Myocyte (in vitro differentiated cells): ENCODE data around the gene INPP5D. TPM values are rescaled to one million over a fixed set of nuclear protein-coding genes. Genes with fewer than 3 reads are reported as not detected.
"Not testable (repeated sequence)": the region's sequence is repeated elsewhere in the genome, so short reads cannot be mapped to it uniquely, and the experiment has no call there.

Experiments
- DNase-seq: peaks from one replicate; pipeline ENCODE4 v3.0.0-alpha.2; 2012; ENCODE audit warnings: low read depth
- total RNA-seq: library from RNA; depleted of rRNA; stranded (reverse); fragments of >200 nt; gene quantifications from 2 replicates; pipeline ENCODE4 v1.2.3, GENCODE V29; 2014

INPP5D gene
- total RNA-seq, 1 donor from 2014 or later: 1.1 TPM

DNA sequence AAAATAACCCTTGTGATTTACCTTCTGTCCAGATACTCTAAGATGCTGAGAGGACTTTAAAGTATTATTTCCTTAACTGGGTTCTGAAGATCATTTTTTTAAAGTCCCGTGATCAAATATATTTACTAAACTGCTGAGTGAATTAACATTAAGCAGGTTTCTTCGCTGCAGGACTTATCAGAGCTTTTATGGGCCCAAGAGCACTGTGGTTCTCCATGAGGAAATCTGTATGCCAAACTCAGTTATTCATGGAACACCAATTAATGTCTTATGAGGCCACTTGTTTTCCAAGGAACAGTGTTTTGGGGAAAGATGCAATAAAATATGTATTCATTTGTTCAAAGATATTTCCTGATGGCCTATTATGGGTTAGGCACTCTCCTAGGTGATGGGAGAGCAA lies 111.2 kb downstream of the INPP5D start:
- no peak for DNase-seq

- no peak for DNase-seq
Measured at GRCh38 chr2:233173115-233173514, 113.0 kb downstream of the INPP5D start.

DNA sequence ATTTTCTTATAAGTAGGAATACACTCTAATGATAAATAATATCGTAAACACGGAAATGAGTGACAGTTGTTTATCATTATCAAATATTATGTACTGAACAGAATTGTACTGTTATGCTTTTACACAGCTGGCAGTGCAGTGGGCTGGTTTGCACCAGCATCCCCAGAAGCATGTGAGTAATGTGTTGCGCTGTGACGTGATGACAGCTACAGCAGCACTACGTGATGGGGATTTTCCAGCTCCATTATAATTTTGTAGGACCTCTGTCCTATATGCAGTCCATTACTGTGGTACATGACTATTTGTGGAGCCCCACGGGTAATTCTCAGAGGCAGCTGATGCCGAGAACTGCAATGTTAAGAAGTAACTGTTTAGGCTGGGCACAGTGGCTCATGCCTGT lies 114.0 kb downstream of the INPP5D start:
- no peak for DNase-seq

- no peak for DNase-seq
Measured at GRCh38 chr2:233178994-233179847, 119.1 kb downstream of the INPP5D start.

DNA sequence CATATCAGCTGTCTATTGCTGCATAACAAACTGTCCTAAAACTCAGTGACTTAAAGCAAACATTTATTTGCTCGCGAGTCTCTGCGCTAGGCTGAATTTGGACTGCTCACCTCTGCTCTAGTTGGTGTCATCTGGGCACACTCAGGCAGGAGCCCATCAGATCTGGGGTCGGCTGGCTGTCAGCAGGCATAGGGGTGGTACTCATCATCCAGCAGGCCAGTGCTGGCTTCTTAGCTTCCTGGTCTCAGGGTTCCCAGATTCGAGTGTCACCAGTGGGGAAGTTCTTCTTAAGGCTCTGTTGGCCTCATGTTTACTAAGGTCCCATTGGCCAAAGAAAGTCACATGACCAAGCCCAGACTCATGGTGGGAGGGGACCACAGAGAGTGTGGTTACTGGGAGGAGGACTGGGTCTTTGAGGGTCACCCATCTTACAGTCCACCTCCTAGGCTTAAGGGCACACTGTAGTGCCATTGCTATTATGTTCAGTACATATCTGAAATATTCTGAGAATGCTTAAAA lies 119.8 kb downstream of the INPP5D start:
- DNase-seq: no peak

- DNase-seq: no peak
Measured at GRCh38 chr2:233183869-233184418, 123.8 kb downstream of the INPP5D start.

DNA sequence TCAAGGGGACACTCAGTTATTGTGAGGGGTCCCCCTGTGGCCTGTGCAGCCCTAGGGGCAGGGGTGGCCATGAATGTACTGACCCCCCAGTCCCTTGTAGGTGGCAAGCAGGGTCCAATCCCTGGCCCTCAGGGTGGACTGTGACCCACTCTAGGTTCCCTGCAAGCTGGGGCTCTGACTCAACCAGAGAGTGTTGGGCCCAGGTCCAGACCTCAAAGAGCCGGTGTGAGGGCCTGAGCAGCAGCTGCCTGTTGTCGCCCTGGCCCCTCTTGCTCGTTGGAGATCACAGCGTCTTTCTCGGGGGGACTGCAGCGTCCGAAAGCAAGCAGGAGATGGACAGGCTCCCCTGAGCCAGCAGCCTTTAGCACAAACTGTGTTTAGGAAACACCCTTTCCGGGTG lies 124.5 kb downstream of the INPP5D start:
- peak; percentile 22 for DNase-seq

- DNase-seq: no peak
Measured at GRCh38 chr2:233185330-233185729, 125.2 kb downstream of the INPP5D start.

DNA sequence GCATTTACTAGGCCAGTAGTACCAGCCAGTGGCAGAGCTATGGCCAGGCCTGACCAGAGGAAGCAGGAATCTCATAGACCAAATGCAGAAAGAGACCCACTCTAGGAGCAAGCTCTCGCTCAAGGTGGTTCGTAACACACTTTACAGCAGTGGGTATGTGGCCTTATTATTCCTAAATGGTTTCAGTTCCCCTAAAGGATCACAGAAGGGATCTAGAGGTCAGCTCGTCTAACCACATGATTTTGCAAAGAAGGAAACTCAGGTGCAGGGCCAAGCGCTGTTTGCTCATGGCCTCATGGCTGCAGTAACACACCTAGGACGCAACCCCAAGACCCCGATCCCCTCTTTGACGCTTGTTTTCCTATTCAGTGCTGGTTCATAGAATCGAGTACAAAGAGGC lies 125.8 kb downstream of the INPP5D start:
- DNase-seq: no peak

- no peak for DNase-seq
Measured at GRCh38 chr2:233186851-233187250, 126.7 kb downstream of the INPP5D start.

DNA sequence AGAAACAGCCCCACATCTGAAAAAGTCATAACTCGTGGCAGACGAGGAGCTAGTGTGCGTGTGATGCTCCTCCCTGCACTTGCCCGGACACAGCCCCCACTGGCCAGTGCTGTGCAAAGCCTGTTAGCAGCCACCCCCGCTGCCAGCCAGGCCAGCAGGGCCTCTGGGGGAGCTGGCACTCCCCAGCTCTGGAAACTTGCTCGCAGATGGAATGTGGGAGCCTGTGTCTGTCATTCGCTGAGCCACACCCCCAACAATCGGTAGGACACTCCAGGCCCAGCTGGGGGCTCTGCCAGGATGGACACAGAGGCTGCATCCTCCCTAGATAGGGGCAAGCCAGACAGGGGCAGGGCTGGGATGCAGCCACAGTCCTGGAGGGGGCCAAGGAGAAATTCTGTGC lies 128.9 kb downstream of the INPP5D start:
- peak; percentile 11 for DNase-seq

GRCh38 chr2:233191016-233191415 lies 130.9 kb downstream of the INPP5D start:
- not testable (repeated sequence) for DNase-seq

GRCh38 chr2:233193738-233194137 lies 133.6 kb downstream of the INPP5D start:
- no peak for DNase-seq

- no peak for DNase-seq
Measured at GRCh38 chr2:233195027-233195426, 134.9 kb downstream of the INPP5D start.

DNA sequence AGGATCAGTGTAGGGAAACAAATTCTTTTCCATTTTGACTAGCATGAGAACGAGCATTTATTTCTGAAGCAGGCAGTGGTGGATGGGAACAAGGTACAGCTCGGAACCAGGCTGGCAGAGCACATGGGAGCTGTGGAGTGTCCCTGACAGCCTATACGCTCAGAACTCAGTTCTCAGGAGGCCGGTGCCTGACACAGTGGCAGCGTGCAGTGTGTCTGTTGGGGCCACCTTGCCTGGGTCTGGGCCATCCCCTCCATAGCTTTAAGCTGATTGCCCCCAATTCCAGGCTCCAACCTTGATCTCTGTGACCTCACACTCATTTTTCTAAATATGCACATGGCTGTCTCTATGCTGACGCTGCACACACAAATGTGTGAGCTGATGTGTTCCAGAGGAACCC lies 136.9 kb downstream of the INPP5D start:
- DNase-seq: no peak

DNA sequence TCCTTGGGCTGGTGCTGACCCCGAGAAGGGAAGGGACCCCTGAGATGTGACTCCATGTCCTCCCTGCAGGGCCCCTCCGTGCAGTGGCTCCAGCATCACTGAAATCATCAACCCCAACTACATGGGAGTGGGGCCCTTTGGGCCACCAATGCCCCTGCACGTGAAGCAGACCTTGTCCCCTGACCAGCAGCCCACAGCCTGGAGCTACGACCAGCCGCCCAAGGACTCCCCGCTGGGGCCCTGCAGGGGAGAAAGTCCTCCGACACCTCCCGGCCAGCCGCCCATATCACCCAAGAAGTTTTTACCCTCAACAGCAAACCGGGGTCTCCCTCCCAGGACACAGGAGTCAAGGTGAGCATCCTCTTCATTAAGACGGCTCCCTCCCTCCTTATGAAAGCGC lies 137.9 kb downstream of the INPP5D start:
- DNase-seq: no peak

GRCh38 chr2:233199870-233200269 lies 139.7 kb downstream of the INPP5D start:
- DNase-seq: no peak

GRCh38 chr2:233200790-233201189 lies 140.6 kb downstream of the INPP5D start:
- DNase-seq: not testable (repeated sequence)

DNA sequence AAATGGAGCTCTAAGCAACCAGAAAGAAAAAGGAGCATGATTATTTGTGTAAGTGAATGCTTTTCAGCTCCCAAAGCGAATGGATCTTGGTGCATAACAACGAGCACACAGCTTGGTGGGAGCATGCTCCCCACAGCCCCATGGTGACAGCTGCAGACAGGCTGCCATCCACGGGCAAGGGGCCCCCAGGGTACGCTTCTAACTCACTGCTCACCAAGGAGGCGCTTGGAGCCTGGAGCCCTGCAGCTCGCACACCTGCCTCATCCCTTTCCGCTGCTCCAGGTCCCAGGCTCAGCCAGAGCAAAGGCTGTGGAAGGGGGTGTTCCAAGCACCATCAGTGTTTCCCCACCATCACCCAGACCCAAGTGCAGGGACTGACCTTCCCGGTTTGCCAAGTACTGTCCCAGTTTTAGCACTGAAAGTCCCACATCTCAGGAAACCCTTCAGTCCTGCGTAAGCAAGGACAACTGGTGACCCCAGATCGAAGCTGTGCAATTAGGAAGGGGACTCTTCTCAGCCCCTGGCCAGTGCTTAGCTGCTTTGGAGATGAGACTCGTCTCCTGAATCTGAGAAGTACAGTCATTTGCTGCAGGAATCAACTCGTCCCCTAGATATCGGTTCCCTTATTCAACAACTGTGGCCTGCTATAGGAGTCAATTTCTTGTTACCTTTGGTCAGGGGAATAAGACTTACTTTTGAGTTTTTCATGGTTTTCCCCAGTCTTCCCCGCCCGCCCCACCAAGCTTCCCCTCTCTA lies 141.3 kb downstream of the INPP5D start:
- no peak for DNase-seq

- DNase-seq: no peak
Measured at GRCh38 chr2:233202531-233202944, 142.4 kb downstream of the INPP5D start.

- no peak for DNase-seq
Measured at GRCh38 chr2:233203060-233203459, 142.9 kb downstream of the INPP5D start.
